K562 (cell line): ENCODE measurements around the gene TBXAS1.

Experiments used
- HDAC6 ChIP-seq: IDR thresholded peaks from 2 replicates; pipeline ENCODE4 v1.6.1; 2012; ENCODE audit warnings: low read depth, mild to moderate bottlenecking, control low read depth, inconsistent platforms, low read length, moderate library complexity
- IRF2 ChIP-seq: sonication (generic); formaldehyde crosslinking; IDR thresholded peaks from 2 replicates; pipeline ENCODE4 v1.8.1; 2022; ENCODE audit warnings: mild to moderate bottlenecking, missing genetic modification reagents
- PTBP1 ChIP-seq: fragments of 200-400 bp; formaldehyde crosslinking; IDR thresholded peaks from 2 replicates; pipeline ENCODE4 v1.6.1; 2017; ENCODE audit warnings: low read depth, low read length
- TEAD2 ChIP-seq: fragments of 450-650 bp; IDR thresholded peaks from 2 replicates; pipeline ENCODE4 v1.6.1; 2016; ENCODE audit warnings: missing genetic modification characterization, control low read depth, missing compliant biosample characterization
- ZBTB17 ChIP-seq: fragments of 450-650 bp; formaldehyde crosslinking; IDR thresholded peaks from 2 replicates; pipeline ENCODE4 v1.4.0; 2020; ENCODE audit warnings: mild to moderate bottlenecking
- ZNF121 ChIP-seq: sonication (generic); formaldehyde crosslinking; conservative IDR thresholded peaks from 2 replicates; pipeline ENCODE4 v1.8.0; 2022; ENCODE audit warnings: missing genetic modification reagents
- TF ChIP-seq, protein P1 (sequence below): fragments of 250-450 bp; sonication (Bioruptor Pico); IDR thresholded peaks from 2 replicates; pipeline ENCODE4 v1.8.0; 2021; ENCODE audit warnings: mild to moderate bottlenecking, moderate library complexity

DNA sequence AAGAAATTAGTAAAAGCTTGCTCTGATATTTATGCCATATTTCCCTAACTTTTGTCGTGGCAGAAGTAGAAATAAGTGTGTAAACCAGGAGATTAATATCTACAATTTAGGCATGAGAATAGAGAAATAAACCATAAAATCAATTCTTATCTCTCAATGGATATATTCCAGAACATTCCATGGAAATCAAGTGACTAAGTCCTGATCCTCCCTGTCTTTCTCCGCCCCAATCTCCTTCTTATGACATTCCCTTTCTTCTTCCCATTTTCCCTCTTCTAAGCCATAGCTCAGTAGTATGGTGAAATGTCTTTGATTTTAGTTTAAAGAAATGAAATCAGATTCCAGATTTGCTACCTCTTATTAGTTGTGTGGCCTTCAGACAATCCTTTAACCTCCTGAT lies 88.8 kb downstream of the TBXAS1 start:
- TF ChIP-seq IRF2 (no peak), ZBTB17 (CRISPR knock-in tag) (no peak), TEAD2 (no peak), HDAC6 (no peak), ZNF121 (CRISPR knock-in tag) (no peak), PTBP1 (no peak)
- TF ChIP-seq, protein P1, sequence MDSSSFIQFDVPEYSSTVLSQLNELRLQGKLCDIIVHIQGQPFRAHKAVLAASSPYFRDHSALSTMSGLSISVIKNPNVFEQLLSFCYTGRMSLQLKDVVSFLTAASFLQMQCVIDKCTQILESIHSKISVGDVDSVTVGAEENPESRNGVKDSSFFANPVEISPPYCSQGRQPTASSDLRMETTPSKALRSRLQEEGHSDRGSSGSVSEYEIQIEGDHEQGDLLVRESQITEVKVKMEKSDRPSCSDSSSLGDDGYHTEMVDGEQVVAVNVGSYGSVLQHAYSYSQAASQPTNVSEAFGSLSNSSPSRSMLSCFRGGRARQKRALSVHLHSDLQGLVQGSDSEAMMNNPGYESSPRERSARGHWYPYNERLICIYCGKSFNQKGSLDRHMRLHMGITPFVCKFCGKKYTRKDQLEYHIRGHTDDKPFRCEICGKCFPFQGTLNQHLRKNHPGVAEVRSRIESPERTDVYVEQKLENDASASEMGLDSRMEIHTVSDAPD (CRISPR knock-in tag), result no peak
